K562 (cell line): ENCODE measurements around the gene ALDH7A1. TPM values are rescaled to one million over a fixed set of nuclear protein-coding genes. Genes with fewer than 3 reads are reported as not detected.

Experiments used
- ETV6 ChIP-seq, 3 experiments: fragments of 150-350 bp in 1 of 3; sonication (generic) in 1 of 3; formaldehyde crosslinking in 1 of 3; IDR thresholded peaks; 2 replicates each; pipeline versions ENCODE4 v1.6.1 to v1.8.0; 2014 to 2022; ENCODE audit warnings: borderline replicate concordance in 2 of 3, low read depth in 2 of 3, antibody characterized with exemption in 1 of 3, low read length in 1 of 3, mild to moderate bottlenecking in 1 of 3, missing genetic modification reagents in 1 of 3
- EWSR1 ChIP-seq: fragments of 450-650 bp; IDR thresholded peaks from 2 replicates; pipeline ENCODE4 v1.6.1; 2018; ENCODE audit warnings: borderline replicate concordance, mild to moderate bottlenecking, low read depth, moderate library complexity; ENCODE audit not compliant: partially characterized antibody
- FOXK2 ChIP-seq, 2 experiments: fragments of 450-650 bp; IDR thresholded peaks in 1 of 2; conservative IDR thresholded peaks in 1 of 2; 2 replicates each; pipeline ENCODE4 v1.6.1; 2016; ENCODE audit warnings: low read depth in 2 of 2, mild to moderate bottlenecking in 1 of 2
- KAT7 ChIP-seq: sonication (generic); formaldehyde crosslinking; IDR thresholded peaks from 2 replicates; pipeline ENCODE4 v1.8.0; 2022; ENCODE audit warnings: missing genetic modification reagents, mild to moderate bottlenecking, borderline replicate concordance
- NFYB ChIP-seq: IDR thresholded peaks from 2 replicates; pipeline ENCODE4 v1.6.1; 2011; ENCODE audit warnings: mild to moderate bottlenecking, moderate library complexity; ENCODE audit not compliant: insufficient read length; ENCODE audit errors: extremely low read depth
- RFX7 ChIP-seq: fragments of 250-450 bp; sonication (Bioruptor Pico); IDR thresholded peaks from 2 replicates; pipeline ENCODE4 v1.5.1; 2021; ENCODE audit warnings: mild to moderate bottlenecking
- SAP30 ChIP-seq: fragments of 200-600 bp; sonication (generic); IDR thresholded peaks from 2 replicates; pipeline ENCODE4 v1.6.1; 2012; ENCODE audit warnings: borderline replicate concordance, low read depth, mild to moderate bottlenecking, moderate library complexity, low read length, control low read depth, inconsistent platforms; ENCODE audit not compliant: insufficient read depth, poor library complexity, severe bottlenecking
- SMARCE1 ChIP-seq: fragments of 450-650 bp; IDR thresholded peaks from 2 replicates; pipeline ENCODE4 v1.7.1; 2016; ENCODE audit warnings: mild to moderate bottlenecking
- SRF ChIP-seq, 2 experiments: fragments of 250-450, 450-650 bp in 1 of 2; sonication (Bioruptor Pico) in 1 of 2; sonication (generic) in 1 of 2; formaldehyde crosslinking; IDR thresholded peaks; 2 replicates each; pipeline versions ENCODE4 v1.5.0 to v1.5.1; 2020 to 2022; ENCODE audit warnings: mild to moderate bottlenecking in 1 of 2, missing genetic modification reagents in 1 of 2
- SRSF1 ChIP-seq: fragments of 200-400 bp; formaldehyde crosslinking; IDR thresholded peaks from 2 replicates; pipeline ENCODE4 v1.6.1; 2017; ENCODE audit warnings: mild to moderate bottlenecking, low read depth, low read length, moderate library complexity
- ZBTB26 ChIP-seq: fragments of 450-650 bp; formaldehyde crosslinking; IDR thresholded peaks from 2 replicates; pipeline ENCODE4 v1.4.0; 2022; ENCODE audit warnings: missing genetic modification characterization
- ZNF316 ChIP-seq: fragments of 450-650 bp; IDR thresholded peaks from 2 replicates; pipeline ENCODE4 v1.6.1; 2016
- ZNF407 ChIP-seq: fragments of 450-650 bp; IDR thresholded peaks from 2 replicates; pipeline ENCODE4 v1.6.1; 2016; ENCODE audit warnings: low read depth
- polyA plus RNA-seq, 8 experiments: library from polyadenylated mRNA; depleted of rRNA in 4 of 8; stranded (reverse) in 5 of 8; unstranded in 3 of 8; fragments of >200 nt; fragmentation: Nextera tagmentation in 2 of 8; fragmentation: Illumina TruSeq in 1 of 8; extraction: Ambion mirVana in 2 of 8; extraction: Trizol in 1 of 8; gene quantifications; 2 replicates each; pipeline versions ENCODE4 v1.2.1 to v1.2.3, GENCODE V29; 2011 to 2014; ENCODE audit warnings: inconsistent platforms in 1 of 8, missing spikeins in 1 of 8
- total RNA-seq, 7 experiments: library from RNA; depleted of rRNA in 6 of 7; stranded (reverse); fragments of >200 nt in 6 of 7; fragmentation: Illumina TruSeq in 2 of 7; extraction: Trizol in 2 of 7; gene quantifications; 2 replicates each; pipeline versions ENCODE4 v1.2.1 to v1.2.3, GENCODE V29; 2011 to 2021; ENCODE audit warnings: low replicate concordance in 1 of 7
- TF ChIP-seq, protein P1 (sequence below), 3 experiments: IDR thresholded peaks in 2 of 3; conservative IDR thresholded peaks in 1 of 3; 2 replicates each; pipeline ENCODE4 v1.5.1; 2011 to 2012; ENCODE audit warnings: low read length in 3 of 3, mild to moderate bottlenecking in 3 of 3, control low read depth in 2 of 3, improper control_type of control experiment in 1 of 3, inconsistent platforms in 1 of 3, low read depth in 1 of 3, mixed read lengths in 1 of 3, moderate library complexity in 1 of 3; ENCODE audit not compliant: insufficient read depth in 2 of 3

ALDH7A1 gene
- total and polyA plus RNA-seq, 9 of the 15 experiments (the other 6 are each of a cell fraction or from before 2014, with no cell fraction given), result 0.04 to 0.49 TPM; not detected in 7

DNA sequence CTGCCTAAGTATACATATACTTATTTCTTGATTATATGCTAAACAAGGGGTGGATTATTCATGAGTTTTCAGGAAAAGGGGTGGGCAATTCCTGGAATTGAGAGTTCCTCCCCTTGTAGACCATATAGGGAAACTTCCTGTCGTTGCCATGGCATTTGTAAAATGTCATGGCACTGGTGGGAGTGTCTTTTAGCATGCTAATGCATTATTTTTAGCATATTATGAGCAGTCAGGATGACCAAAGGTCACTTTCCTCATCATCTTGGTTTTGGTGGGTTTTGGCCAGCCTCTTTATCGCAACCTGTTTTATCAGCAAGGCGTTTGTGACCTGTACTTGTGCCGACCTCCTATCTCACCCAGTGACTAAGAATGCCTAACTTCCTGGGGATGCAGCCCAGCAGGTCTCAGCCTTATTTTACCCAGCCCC is 80.9 kb downstream of the ALDH7A1 start (continued):
- TF ChIP-seq, protein P1, sequence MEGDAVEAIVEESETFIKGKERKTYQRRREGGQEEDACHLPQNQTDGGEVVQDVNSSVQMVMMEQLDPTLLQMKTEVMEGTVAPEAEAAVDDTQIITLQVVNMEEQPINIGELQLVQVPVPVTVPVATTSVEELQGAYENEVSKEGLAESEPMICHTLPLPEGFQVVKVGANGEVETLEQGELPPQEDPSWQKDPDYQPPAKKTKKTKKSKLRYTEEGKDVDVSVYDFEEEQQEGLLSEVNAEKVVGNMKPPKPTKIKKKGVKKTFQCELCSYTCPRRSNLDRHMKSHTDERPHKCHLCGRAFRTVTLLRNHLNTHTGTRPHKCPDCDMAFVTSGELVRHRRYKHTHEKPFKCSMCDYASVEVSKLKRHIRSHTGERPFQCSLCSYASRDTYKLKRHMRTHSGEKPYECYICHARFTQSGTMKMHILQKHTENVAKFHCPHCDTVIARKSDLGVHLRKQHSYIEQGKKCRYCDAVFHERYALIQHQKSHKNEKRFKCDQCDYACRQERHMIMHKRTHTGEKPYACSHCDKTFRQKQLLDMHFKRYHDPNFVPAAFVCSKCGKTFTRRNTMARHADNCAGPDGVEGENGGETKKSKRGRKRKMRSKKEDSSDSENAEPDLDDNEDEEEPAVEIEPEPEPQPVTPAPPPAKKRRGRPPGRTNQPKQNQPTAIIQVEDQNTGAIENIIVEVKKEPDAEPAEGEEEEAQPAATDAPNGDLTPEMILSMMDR (IDR thresholded peaks at IDR 0.05 in 2 of 3, conservative IDR thresholded peaks at IDR 0.05 in 1 of 3; ENCODE audit: insufficient read depth in 2 of 3, low read depth in 1 of 3, low read length in 3 of 3), result no peak
- TF ChIP-seq EWSR1 (no peak), SAP30 (no peak), FOXK2 (conservative IDR thresholded peaks at IDR 0.05 in 1 of 2, IDR thresholded peaks at IDR 0.05 in 1 of 2; ENCODE audit: low read depth in 2 of 2) (peak; percentile 63 to 67; a peak in 3 of 4 replicates), SMARCE1 (no peak; the same call in 1 of the 2 replicates), SRF (CRISPR knock-in tag; IDR thresholded peaks at IDR 0.05) (peak; percentile 98 to 100), ETV6 (IDR thresholded peaks at IDR 0.05; ENCODE audit: borderline replicate concordance in 1 of 2, low read depth in 2 of 2, low read length in 1 of 2) (no peak), ETV6 (CRISPR knock-in tag; IDR thresholded peaks at IDR 0.05; ENCODE audit: borderline replicate concordance) (no peak), ZNF316 (peak; percentile 60), ZNF407 (no peak), KAT7 (CRISPR knock-in tag) (no peak), NFYB (no peak), SRSF1 (no peak), RFX7 (CRISPR knock-in tag) (no peak), ZBTB26 (CRISPR knock-in tag) (no peak)
